Epidermal melanocyte (primary cell): ENCODE measurements around the gene JARID2.

Experiments
- DNase-seq: peaks from one replicate; pipeline ENCODE4 v3.0.0; 2011; ENCODE audit warnings: low spot score; ENCODE audit not compliant: insufficient read length

JARID2 gene

DNA sequence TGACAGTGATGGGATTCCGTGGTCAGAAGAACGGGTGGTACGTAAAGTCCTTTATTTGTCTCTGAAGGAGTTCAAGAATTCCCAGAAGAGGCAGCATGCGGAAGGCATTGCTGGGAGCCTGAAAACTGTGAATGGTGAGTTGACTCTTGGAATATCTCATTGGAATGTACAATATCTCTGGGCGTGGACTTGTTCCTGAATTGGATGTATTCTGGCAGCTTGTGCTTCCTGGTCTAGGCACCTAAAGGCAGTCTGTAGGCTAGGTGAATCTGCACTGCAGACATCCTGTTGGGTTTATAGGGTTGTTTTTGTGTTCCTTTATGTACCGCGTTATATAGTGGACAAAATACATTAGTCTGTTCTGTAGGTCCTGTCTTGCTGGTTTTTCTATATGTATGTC is 128.2 kb downstream of the JARID2 start:
- no peak for DNase-seq

DNA sequence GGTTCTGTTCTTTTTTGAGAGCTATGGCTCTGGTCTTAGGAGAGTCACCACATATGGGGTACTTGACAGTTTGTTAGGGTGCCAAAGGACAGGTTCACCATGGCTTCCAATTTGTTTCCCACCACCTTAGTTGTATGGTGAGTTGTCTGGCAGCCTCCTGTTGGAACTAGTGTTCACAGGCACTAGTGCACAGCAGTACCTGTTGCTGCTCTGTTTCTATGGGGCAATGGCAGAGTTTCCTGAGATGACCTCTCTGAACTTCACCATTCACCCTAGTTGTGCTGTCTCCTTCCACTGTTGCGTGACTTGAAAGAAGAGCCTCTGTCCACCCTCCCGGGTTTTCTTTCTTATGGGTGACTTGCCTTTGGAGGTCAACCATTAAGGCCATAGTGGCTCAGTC is 129.1 kb downstream of the JARID2 start:
- no peak for DNase-seq

DNA sequence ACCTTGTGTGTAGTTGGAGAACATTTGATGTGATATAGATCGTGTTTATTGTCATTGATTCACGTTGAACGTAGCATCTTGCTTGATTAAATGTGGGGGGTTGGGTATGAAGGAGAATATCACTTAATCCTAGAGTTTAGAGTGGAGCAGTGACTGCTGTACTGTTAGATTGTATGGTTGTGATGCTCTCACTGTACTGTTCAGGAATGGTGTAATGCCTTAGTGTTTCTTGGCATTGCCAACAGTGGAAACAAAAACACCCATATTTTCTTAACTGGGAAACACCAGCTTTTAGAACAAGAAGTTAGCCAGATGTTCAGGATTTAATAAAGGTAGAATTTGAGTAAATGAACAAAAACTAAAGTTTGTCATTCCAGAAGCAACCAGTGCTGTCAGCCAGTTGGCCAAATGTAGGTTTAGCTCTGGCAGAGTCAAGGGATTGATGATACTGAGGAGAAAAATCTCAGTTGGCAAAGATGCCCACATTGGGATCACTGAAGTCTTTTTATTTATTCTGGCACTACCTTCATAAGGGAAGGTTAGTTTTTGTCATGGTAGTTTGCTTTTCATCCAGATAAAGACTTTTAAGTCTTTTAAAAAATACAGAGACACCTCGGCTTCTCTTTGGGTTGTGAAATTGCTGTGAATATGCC is 129.9 kb downstream of the JARID2 start:
- DNase-seq, result no peak

DNA sequence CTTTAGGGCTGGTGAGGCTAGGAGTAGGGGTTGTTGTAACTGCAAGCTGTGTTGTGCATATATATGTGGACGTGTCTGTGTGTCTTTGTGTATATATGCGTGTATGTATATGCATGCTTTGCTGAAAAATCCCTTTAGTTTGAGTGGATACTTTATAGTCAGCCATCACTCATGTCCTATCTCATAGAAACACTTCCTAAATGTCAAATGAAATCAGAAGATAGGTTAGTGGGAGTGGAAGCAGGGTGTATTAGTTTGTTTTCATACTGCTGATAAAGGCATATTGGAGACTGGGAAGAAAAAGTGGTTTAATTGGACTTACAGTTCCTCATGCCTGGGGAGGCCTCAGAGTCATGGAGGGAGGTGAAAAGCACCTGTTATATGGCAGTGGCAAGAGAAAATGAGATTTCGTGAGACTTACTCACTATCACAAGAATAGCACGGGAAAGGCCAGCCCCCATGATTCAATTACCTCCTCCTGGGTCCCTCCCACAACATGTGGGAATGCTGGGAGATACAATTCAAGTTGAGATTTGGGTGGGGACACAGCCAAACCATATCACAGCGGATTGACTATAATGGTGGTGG is 131.1 kb downstream of the JARID2 start:
- no peak for DNase-seq

DNA sequence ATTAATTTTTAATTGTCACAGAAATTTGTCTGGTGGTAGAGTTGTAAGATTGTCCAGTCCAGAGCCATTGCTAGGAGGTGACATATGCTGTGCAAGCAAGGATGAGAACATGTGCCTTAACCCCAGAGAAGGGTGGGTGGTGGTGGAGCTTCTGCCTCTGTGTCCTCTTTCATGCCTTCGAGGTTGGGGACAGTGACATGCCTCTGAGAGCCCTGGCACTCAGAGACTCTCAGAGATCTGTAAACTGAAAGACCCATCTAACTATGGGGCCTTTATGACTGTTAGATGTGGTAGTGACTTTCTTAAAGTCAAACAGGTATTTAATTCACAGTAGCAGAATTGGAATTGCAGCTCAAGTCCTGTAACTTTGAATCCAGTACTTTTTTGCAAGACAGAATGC is 132.4 kb downstream of the JARID2 start:
- DNase-seq, result no peak

DNA sequence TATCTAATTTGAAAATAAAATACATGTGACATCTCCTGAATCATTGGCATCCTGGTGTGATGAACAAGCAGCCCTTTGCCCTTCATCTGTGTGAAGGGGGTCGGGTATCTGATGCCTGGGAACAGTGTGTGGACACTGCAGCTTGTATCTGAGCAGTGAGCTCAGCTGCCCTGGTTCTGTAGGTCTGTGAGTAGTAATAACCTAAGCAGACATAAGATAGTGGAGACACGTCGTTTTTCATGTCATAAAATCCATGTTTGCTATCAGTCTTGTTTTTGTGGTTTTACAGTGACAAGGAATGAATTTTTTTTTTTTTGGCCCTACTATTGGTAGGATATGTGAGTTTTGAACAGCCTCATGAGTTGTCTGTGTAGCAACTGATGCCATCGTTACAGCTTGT is 133.0 kb downstream of the JARID2 start:
- no peak for DNase-seq

DNA sequence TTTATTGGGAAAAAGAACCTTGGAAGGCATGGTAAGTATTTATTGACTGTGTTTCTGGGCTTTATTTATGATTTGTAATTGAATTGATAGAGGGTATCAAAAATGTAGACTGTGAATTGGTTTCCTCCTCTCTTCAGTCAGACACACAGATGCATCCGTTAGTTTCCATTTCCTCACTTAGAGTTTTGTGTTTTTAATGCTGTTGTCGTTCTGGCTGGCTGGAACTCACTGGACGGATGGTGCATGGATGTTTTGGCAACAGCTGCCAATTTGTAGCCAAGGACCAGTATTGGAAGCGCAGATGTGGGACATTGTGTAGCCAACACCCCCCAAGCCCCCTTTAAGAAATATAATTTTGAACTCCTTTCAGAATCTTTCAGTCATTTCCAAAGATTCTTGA is 134.5 kb downstream of the JARID2 start:
- DNase-seq, result no peak

DNA sequence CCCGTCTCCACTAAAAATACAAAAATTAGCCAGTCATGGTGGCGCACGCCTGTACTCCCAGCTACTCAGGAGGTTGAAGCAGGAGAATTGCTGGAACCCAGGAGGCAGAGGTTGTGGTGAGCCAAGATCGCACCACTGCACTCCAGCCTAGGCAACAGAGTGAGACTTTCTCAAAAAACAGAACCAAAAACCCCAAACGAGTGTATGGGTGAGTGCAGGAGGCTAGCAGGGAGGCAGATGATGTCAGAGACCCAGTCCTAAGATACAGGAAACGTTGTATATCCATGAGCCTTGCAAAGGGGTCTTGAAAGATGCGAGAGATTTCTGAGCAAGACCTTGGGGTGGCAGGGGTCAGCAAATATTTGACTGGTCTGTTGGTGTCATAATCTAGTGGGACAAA is 136.2 kb downstream of the JARID2 start:
- no peak for DNase-seq

DNA sequence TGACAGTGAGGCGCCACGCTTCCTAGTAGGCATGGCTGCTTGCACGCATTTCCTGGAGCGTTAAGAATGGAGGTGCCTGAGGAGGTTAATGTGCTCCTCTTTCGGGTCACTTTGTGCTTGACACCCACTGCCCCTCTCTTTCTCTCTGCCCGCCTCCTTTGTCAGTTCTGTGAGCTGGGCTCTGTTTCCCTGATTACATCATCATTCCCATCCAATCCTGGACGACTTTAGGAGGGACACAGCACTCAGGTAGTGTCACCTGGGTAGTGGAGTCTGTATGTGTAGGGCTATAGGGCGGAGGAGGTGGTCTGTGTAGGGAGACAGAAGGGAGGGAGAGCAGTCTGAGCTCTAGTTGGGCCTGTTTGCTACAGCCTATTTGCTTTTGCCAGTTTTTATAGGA is 136.8 kb downstream of the JARID2 start:
- DNase-seq, result no peak

DNA sequence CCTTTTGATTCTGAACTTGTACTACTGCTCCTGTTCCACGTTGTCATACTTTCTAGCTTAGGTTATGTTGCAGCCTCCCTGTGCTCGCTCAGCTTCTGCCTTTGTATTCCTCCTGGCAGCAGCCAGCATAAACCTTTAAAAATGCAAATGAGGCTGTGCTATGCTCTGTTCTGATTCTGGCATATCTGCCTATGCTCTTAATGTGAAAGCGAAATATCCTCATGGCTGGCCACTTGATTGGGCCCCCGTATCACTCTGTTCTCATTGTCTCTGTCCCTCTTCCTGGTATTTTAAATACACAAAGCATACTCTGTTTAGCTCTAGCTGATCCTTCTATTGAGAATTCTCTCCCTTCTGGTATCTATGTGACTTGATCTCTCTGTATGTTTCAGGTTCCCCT is 139.0 kb downstream of the JARID2 start:
- DNase-seq, result no peak

DNA sequence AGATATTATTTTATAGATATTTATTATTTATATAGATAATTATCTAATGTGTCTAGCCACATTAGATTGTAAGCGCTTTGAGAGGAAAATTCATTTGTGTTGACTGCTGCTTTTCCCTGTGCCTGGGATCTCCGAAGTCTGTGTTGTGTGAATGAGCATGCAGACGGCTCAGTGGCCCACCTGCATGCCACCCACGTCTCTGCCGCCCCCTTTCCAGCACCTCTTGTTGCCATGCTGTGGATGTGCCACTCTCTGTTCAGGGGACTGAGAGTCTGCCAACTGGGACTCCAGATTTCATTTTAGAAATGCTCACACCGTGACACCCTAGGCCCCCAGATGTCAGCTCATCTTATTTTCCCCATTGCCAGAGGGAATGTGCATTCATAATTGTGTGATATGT is 139.7 kb downstream of the JARID2 start:
- DNase-seq, result no peak

DNA sequence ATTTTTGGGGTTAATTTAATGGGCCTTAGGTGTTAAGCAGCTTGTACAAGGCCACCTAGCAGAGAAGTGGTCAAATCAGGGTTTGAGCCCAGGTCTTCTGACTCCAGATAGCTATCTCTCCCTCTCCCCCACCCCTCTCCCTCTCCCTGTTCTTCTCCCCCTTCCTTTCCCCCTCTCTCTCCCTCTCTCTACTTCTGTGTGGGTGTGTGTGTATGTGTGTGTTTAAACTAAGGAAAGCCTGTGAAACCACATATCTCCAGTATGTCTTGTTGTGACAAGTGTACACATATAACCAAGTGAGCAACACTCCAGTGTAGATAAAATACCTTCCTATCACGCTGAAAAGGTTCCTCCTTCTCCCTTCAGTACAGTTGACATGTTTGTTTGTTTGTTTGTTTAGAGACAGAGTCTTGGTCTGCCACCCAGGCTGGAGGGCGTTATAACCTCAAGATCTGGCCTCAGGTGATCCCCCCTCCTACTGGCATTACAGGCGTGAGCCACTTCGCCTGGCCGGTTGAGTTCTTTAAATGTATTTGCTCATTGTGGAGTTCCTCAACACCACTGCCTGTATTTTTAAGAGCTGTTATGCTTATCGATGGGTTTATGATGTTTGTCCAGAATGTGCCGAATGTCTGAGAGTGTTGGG is 140.4 kb downstream of the JARID2 start:
- DNase-seq, result no peak

DNA sequence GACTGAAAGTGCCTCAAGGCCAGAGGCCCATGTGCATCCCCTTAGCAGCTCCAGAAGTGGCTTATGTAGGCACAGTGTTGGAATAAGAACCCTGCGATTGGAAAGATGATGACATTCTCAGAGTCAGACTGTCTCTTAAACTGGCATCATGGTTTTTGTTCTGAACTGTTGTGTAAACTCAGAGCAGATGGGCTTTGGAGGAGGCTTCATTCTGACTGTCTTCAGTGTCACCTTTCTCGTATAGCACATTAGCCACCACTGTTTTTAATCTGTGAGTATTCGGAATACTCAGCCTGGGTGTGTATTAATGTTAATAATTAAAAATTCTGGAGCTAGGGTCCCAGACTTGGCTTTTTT is 140.9 kb downstream of the JARID2 start:
- DNase-seq, result no peak

DNA sequence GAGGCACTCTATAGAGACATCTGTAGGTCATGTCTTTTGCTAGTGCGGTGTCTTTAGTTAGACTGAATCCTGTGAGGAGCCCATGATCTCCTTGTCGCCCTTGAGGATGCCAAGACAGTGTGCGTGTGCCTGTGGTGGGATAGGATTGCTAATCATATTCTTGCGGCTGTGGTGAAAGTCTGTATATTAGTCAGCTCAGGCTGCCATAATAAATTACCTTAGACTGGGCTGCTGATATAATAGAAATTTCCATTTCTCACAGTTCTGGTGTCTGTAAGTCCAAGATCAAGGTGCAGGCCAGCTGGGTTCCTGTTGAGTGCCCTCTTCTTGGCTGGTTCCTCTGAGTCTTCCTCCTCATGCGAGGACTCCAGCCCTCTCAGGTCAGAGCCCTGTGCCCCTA is 141.2 kb downstream of the JARID2 start:
- DNase-seq, result no peak

DNA sequence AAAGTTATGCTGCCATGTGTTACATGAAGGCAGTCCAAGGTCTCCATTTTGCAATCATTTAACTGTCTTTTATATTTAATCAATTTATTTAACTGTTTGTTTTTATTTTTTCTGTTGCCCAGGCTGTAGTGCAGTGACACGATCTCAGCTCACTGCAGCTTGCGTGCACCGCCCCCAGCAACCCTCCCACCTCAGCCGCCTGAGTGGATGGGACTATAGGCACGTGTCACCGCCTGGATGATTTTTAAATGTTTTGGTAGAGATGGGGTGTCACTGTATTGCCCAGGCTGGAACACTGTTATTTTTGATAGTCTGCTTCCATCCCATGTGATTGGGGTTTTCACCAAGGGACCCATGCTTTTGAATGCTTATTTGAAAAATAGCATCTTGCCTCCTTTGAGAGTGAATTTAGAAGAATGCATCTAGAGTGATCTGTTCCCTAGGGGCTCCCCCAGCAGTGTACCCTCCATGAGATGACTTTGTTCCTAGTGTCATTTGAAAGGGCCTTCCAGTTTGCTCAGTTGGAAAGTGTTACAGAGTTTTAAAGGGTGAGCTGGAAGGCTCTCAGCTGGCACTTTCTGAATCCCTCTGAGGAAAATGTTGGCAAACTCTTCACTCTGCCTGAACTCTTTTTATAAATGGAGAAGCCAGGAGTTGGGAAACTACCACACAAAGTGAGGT is 143.4 kb downstream of the JARID2 start:
- DNase-seq, result no peak

DNA sequence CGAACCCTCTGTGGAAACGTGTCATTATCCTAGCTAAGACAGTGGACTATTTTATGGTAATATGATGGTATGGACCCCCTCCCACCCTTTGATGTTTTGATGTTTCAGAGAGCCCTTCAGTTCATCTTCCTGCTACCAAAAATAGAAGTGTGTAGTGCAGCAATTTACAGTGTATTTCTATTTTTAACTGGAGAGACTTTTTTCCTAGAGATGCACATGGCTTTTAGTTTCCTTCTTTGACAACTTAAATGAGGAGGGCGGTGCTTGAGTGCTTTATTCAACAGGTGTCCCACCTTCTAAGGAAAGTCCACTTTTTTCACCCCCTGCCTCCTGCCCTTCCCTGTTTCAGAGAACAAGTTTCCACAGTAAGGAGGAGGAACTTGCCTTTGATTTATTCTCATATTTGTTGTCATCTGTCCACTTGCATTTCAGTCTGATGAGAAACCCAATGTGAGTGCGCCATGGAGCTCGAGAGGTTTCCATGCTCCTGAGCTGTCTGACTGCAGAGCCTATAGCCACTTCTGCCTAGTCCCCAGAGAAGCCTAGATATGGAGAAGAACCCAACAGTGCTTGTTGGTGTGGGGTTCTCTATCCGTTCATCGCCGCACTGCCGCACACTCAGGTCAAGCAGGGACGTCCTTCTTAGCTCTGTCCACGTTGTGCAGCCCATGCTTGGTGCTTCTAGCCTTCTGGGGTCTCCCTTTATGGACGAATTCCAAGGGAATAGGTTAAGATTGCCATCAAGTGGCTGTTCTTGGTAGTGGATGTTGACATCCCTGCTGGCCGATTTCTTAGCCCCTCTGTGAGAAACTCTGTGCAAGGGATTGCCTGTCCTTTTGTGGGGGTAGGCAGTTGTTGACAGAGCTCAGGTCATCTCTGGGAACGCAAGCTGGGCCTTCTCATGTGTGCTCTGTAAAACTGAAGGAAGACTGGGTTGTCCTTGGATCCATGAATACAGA is 144.2 kb downstream of the JARID2 start:
- peak; percentile 53 for DNase-seq

DNA sequence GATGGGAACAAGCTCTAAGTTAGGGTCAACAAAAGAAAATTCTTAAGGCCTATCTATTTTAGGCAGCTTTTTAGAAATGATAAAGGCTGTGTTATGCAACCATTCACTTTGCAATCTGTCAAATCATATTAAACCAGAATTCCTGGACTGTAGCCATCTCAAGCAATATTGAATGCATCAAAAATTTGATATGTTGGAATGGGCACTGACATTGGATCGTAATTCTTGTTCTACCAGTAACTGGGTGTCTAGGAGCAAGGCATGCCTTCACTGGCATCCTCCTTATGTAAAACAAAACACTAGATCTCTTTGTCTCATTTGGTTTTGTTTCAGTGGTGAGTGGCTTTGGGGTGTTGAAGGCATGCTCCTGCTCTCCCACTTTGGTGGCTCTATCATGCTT is 145.6 kb downstream of the JARID2 start:
- DNase-seq, result no peak

DNA sequence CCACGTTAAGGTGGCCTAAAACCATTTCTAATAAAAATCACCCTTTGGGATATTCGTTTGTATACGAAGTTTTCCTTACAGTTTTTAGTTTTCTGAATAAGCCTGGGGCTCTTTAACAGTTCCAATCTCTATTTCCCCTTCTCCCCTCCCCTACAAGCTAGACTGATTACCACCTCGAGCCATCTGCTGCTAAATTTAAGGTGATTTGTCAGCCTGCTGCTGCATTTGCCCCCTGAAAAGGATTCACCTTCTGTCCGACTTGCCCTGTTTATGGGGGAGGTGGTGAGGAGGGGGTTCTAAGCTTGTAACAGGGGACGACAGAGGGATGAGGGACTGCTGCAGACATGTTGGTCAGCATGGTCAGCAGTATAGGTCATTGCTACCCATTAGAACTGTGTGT is 146.3 kb downstream of the JARID2 start:
- DNase-seq, result no peak

DNA sequence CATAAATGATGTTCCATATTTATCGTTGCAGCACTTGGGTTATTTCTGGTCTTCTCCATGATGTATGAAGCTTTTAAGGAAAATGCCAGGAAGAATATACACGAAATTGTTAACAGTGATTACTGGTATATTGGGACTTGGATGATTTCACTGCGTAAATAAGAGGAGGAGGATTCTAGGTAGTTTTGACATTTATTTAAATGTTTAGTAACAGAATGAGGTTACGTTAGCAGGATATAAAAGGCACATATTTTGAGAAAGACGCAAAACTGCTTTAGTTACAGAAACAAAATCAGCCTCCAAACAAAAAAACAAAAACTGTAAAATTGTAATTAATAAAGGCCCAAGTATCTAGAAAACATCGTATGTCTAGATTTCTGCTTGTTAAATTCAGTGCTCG is 147.7 kb downstream of the JARID2 start:
- no peak for DNase-seq

DNA sequence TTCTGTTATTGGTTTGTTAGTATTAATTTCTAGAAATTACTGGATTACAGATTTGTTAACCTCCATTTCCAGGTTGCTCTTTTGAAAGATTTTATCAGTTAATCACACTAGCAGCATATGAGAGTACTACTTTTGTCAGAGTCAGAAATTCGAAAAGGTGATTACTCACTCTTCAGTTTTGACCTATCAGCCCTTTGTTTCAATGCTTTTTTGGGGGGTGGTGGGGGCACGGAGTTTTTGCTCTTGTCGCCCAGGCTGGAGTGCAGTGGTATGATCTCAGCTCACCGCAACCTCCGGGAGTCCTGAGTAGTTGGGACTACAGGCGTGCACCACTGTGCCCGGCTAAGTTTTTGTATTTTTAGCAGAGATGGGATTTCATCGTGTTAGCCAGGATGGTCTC is 149.2 kb downstream of the JARID2 start:
- DNase-seq, result no peak

DNA sequence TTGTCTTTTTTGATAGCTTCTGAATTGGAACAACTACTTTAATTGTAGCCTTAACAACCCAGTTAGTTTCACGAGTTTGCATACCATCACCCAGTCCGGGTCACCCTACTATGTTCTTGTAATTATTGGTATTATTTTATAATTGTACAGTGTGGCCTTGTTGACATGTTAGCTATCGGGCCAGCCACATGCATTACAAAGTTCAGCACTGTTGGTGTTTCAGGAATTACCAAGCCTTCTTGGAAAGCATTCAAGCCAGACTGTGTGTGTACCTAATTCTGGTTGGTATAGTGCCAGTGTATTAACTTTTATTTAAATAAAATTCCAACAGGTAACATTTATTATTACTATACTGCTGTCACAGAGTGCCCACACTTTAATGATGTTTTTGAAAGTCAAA is 150.9 kb downstream of the JARID2 start:
- no peak for DNase-seq
